Right ventricle myocardium superior (tissue), 1 donor: ENCODE measurements around the gene KCNJ16. TPM values are rescaled to one million over a fixed set of nuclear protein-coding genes. Genes with fewer than 3 reads are reported as not detected.

ENCODE experiments used
- ATAC-seq: fragments of 200-7000 bp; cut with Tn5 transposase; one replicate; pipeline ENCODE4 v1.9.1; 2020; ENCODE audit warnings: mild to moderate bottlenecking; ENCODE audit not compliant: poor library complexity
- DNase-seq: peaks from one replicate; pipeline ENCODE4 v3.0.0-alpha.2; 2020
- intact Hi-C: fragments of 100-400 bp; cut with DNase I; formaldehyde crosslinking; loops from one replicate; pipeline ENCODE4 v1.11.2; 2022
- total RNA-seq: library from RNA; stranded (reverse); fragmentation: NEBNext Ultra II Directional; extraction: Animal tissue kit (Norgen Biotek cat#: 25700); gene quantifications from one replicate; pipeline ENCODE4 v1.2.1, GENCODE V29; 2021
- donor health status: DM: no; HTN: yes; CAD: no; lungs with severe emphysema.

KCNJ16 gene
- total RNA-seq, 1 donor from 2014 or later = not detected

- intact Hi-C loops = no loop called here
- no peak for ATAC-seq
- DNase-seq = no peak
These were observed 41.9 kb downstream of the KCNJ16 start for GRCh38 chr17:70116919-70117318.

- intact Hi-C loops = no loop called here
- DNase-seq = no peak
- no peak for ATAC-seq
These were observed 44.5 kb downstream of the KCNJ16 start for GRCh38 chr17:70119545-70119944.

GRCh38 chr17:70119983-70120382 lies 45.0 kb downstream of the KCNJ16 start:
- no peak for ATAC-seq
- intact Hi-C loops = no loop called here
- DNase-seq = no peak

GRCh38 chr17:70120425-70120824 lies 45.4 kb downstream of the KCNJ16 start:
- ATAC-seq (no peak), DNase-seq (no peak)
- intact Hi-C loops = no loop called here

- no peak for ATAC-seq
- intact Hi-C loops = no loop called here
- no peak for DNase-seq
These were observed 46.1 kb downstream of the KCNJ16 start for GRCh38 chr17:70121126-70121525.

- DNase-seq (no peak), ATAC-seq (no peak)
- intact Hi-C loops = no loop called here
These were observed 48.2 kb downstream of the KCNJ16 start for GRCh38 chr17:70123193-70123592.

- ATAC-seq (no peak), DNase-seq (no peak)
- intact Hi-C loops = no loop called here
These were observed 49.7 kb downstream of the KCNJ16 start for GRCh38 chr17:70124723-70125122.

- no peak for DNase-seq
- no peak for ATAC-seq
- intact Hi-C loops = no loop called here
These were observed 52.3 kb downstream of the KCNJ16 start for GRCh38 chr17:70127221-70127873.

- intact Hi-C loops = no loop called here
- ATAC-seq (no peak), DNase-seq (no peak)
These were observed 53.8 kb downstream of the KCNJ16 start for GRCh38 chr17:70128727-70129238.

- no peak for DNase-seq
- intact Hi-C loops = no loop called here
- no peak for ATAC-seq
These were observed 55.3 kb downstream of the KCNJ16 start for GRCh38 chr17:70130289-70130688.

GRCh38 chr17:70132505-70132904 lies 57.5 kb downstream of the KCNJ16 start:
- intact Hi-C loops = no loop called here
- no peak for DNase-seq
- no peak for ATAC-seq

GRCh38 chr17:70134042-70134441 lies 59.0 kb downstream of the KCNJ16 start:
- intact Hi-C loops = no loop called here
- no peak for ATAC-seq
- DNase-seq = no peak

- intact Hi-C loops = no loop called here
- ATAC-seq (no peak), DNase-seq (no peak)
These were observed 59.8 kb downstream of the KCNJ16 start for GRCh38 chr17:70134777-70135176.

GRCh38 chr17:70136131-70136530 lies 61.1 kb downstream of the KCNJ16 start:
- no peak for DNase-seq
- intact Hi-C loops = no loop called here
- ATAC-seq = no peak

GRCh38 chr17:70137451-70138230 lies 62.6 kb downstream of the KCNJ16 start:
- intact Hi-C loops = no loop called here
- peak; percentile 97 for ATAC-seq
- DNase-seq = no peak

- intact Hi-C loops = no loop called here
- DNase-seq = no peak
- peak; percentile 22 for ATAC-seq
These were observed 63.4 kb downstream of the KCNJ16 start for GRCh38 chr17:70138291-70138865.

- intact Hi-C loops = no loop called here
- no peak for DNase-seq
- ATAC-seq = no peak
These were observed 64.5 kb downstream of the KCNJ16 start for GRCh38 chr17:70139449-70139993.

- ATAC-seq (peak; percentile 65), DNase-seq (no peak)
- intact Hi-C loops = loop anchor here (10.0 kb wide), 2 partner anchors 540 to 570 kb away; no protein-coding TSS in a partner anchor
These were observed 69.3 kb downstream of the KCNJ16 start for GRCh38 chr17:70144260-70144846.

- ATAC-seq = no peak
- no peak for DNase-seq
- intact Hi-C loops = no loop called here
These were observed 78.2 kb downstream of the KCNJ16 start for GRCh38 chr17:70153210-70153609.
